Sigmoid colon (tissue), 7 donors: ENCODE measurements around the gene ROBO1. TPM values are rescaled to one million over a fixed set of nuclear protein-coding genes. Genes with fewer than 3 reads are reported as not detected.

Source experiments
- DNase-seq: peaks from one replicate; pipeline ENCODE4 v3.0.0-alpha.2; 2019
- H3K27ac ChIP-seq, 4 donors: fragments of 200-600 bp; sonication (generic); one replicate each; pipeline ENCODE4 v1.5.1; 2016 to 2019; ENCODE audit warnings: mild to moderate bottlenecking in 1 of 4
- H3K27me3 ChIP-seq, 3 donors: fragments of 200-600 bp; sonication (generic); one replicate each; pipeline ENCODE4 v1.5.1; 2019; ENCODE audit warnings: mild to moderate bottlenecking in 1 of 3
- H3K36me3 ChIP-seq, 4 donors: fragments of 200-600 bp; sonication (generic); one replicate each; pipeline ENCODE4 v1.5.1; 2016 to 2019
- H3K4me1 ChIP-seq, 4 donors: fragments of 200-600 bp; sonication (generic); one replicate each; pipeline ENCODE4 v1.5.1; 2017 to 2019
- H3K4me3 ChIP-seq, 4 donors: fragments of 200-600 bp; sonication (generic); one replicate each; pipeline ENCODE4 v1.5.1; 2017 to 2019; ENCODE audit warnings: mild to moderate bottlenecking in 2 of 4, moderate library complexity in 1 of 4
- H3K9me3 ChIP-seq, 4 donors: fragments of 200-600 bp in 3 of 4; sonication (generic) in 3 of 4; one replicate each; pipeline versions ENCODE4 v1.5.1 to v1.6.1; 2013 to 2019
- CTCF ChIP-seq, 4 experiments: fragments of 450-650 bp in 3 of 4; fragments of 200-600 bp in 1 of 4; IDR thresholded peaks; one replicate each; pipeline ENCODE4 v1.5.1; 2016 to 2019; ENCODE audit warnings: antibody characterized with exemption in 4 of 4, mild to moderate bottlenecking in 3 of 4, moderate library complexity in 2 of 4
- EP300 ChIP-seq, 4 donors: sonication (generic); formaldehyde crosslinking; IDR thresholded peaks; one replicate each; pipeline ENCODE4 v1.6.1; 2017; ENCODE audit warnings: antibody characterized with exemption in 4 of 4
- POLR2A ChIP-seq, 2 donors: fragments of 450-650 bp; IDR thresholded peaks; one replicate each; pipeline ENCODE4 v1.6.1; 2016; ENCODE audit warnings: antibody characterized with exemption in 2 of 2, mild to moderate bottlenecking in 2 of 2, moderate library complexity in 2 of 2
- POLR2AphosphoS5 ChIP-seq, 4 donors: sonication (generic); formaldehyde crosslinking; IDR thresholded peaks; one replicate each; pipeline ENCODE4 v1.6.1; 2017; ENCODE audit warnings: antibody characterized with exemption in 4 of 4
- WGBS, 2 donors: extraction: QIAGEN DNeasy Blood & Tissue Kit; methylation state at CpG; one replicate each; pipeline ENCODE4 v1.1.7; 2013; 5-methylcytosine and 5-hydroxymethylcytosine counted together
- intact Hi-C: fragments of 100-400 bp; cut with DNase I; formaldehyde crosslinking; loops from one replicate; pipeline ENCODE4 v1.15.1; 2023
- polyA plus RNA-seq, 3 donors: library from polyadenylated mRNA; stranded (reverse); fragments of 200-250 nt; gene quantifications; one replicate each; pipeline ENCODE4 v1.2.3, GENCODE V29; 2013
- total RNA-seq, 4 donors: library from RNA; depleted of rRNA; stranded (reverse); fragments of >200 nt; gene quantifications; one replicate each; pipeline ENCODE4 v1.1.0, GENCODE V29; 2016
- donor health status: healthy with polysubstance abuse.
- donor health status: Bipolar disorder and iron deficiency.
- donor health status: healthy.

The ROBO1 gene
- total and polyA plus RNA-seq, 7 donors, result 0.69 to 45.7 (median 32.4) TPM

- 70 to 90% methylated on average over 4 of the region's 4 CpGs for whole genome bisulfite sequencing, 2 donors
- H3K4me3 ChIP-seq, result no peak overlapping the region
- intact Hi-C loops, result no loop called here
- TF ChIP-seq CTCF (IDR thresholded peaks at IDR 0.05) (no peak), POLR2A (IDR thresholded peaks at IDR 0.05) (no peak), EP300 (IDR thresholded peaks at IDR 0.05) (no peak), POLR2AphosphoS5 (IDR thresholded peaks at IDR 0.05) (no peak)
- no peaks in the 10 kb centered on the region for H3K27me3 ChIP-seq
- no peaks in the 10 kb centered on the region for H3K9me3 ChIP-seq
- H3K4me1 ChIP-seq, result no peaks in the 10 kb centered on the region
- H3K36me3 ChIP-seq, result no peaks in the 10 kb centered on the region
- H3K27ac ChIP-seq, result no peak overlapping the region
- DNase-seq, result no peak
These were observed 114.5 kb downstream of the ROBO1 start for GRCh38 chr3:79653266-79653830.

GRCh38 chr3:79651536-79652065 is 116.2 kb downstream of the ROBO1 start:
- Histone ChIP-seq H3K9me3 (no peaks in the 10 kb centered on the region), H3K4me3 (no peak overlapping the region), H3K4me1 (no peaks in the 10 kb centered on the region), H3K27me3 (no peaks in the 10 kb centered on the region), H3K27ac (no peak overlapping the region), H3K36me3 (no peaks in the 10 kb centered on the region)
- intact Hi-C loops, result no loop called here
- 39 to 45% methylated on average over 7 of the region's 7 CpGs for WGBS, 2 donors
- no peak for TF ChIP-seq POLR2A (IDR thresholded peaks at IDR 0.05)
- no peak for TF ChIP-seq EP300 (IDR thresholded peaks at IDR 0.05)
- TF ChIP-seq POLR2AphosphoS5 (IDR thresholded peaks at IDR 0.05), result no peak
- no peak for TF ChIP-seq CTCF (IDR thresholded peaks at IDR 0.05)
- no peak for DNase-seq

- H3K27me3 ChIP-seq, result no peaks in the 10 kb centered on the region
- no peak overlapping the region for H3K4me3 ChIP-seq
- no peak overlapping the region for H3K27ac ChIP-seq
- intact Hi-C loops, result no loop called here
- H3K36me3 ChIP-seq, result no peaks in the 10 kb centered on the region
- H3K9me3 ChIP-seq, result no peaks in the 10 kb centered on the region
- no peak for TF ChIP-seq EP300 (IDR thresholded peaks at IDR 0.05)
- no peak for TF ChIP-seq POLR2A (IDR thresholded peaks at IDR 0.05)
- no peak for TF ChIP-seq POLR2AphosphoS5 (IDR thresholded peaks at IDR 0.05)
- no peak for TF ChIP-seq CTCF (IDR thresholded peaks at IDR 0.05)
- no peaks in the 10 kb centered on the region for H3K4me1 ChIP-seq
- WGBS, 2 donors, result 86 to 88% methylated on average over 2 of the region's 2 CpGs
- DNase-seq, result no peak
These were observed 127.9 kb downstream of the ROBO1 start for GRCh38 chr3:79639855-79640254.

- Histone ChIP-seq H3K27me3 (no peaks in the 10 kb centered on the region), H3K4me1 (no peaks in the 10 kb centered on the region), H3K4me3 (no peak overlapping the region), H3K36me3 (no peaks in the 10 kb centered on the region), H3K9me3 (no peaks in the 10 kb centered on the region), H3K27ac (no peak overlapping the region)
- no peak for DNase-seq
- intact Hi-C loops, result no loop called here
- no peak for TF ChIP-seq POLR2AphosphoS5 (IDR thresholded peaks at IDR 0.05)
- TF ChIP-seq EP300 (IDR thresholded peaks at IDR 0.05), result no peak
- no peak for TF ChIP-seq POLR2A (IDR thresholded peaks at IDR 0.05)
- TF ChIP-seq CTCF (IDR thresholded peaks at IDR 0.05), result no peak
- WGBS, 2 donors, result 36 to 46% methylated on average over 4 of the region's 4 CpGs
These were observed 131.4 kb downstream of the ROBO1 start for GRCh38 chr3:79636372-79636771.

GRCh38 chr3:79632842-79633241 is 135.0 kb downstream of the ROBO1 start:
- H3K4me3 ChIP-seq, result no peak overlapping the region
- no peaks in the 10 kb centered on the region for H3K9me3 ChIP-seq
- H3K27me3 ChIP-seq, result no peaks in the 10 kb centered on the region
- DNase-seq, result no peak
- H3K27ac ChIP-seq, result no peak overlapping the region
- no peak for TF ChIP-seq EP300 (IDR thresholded peaks at IDR 0.05)
- TF ChIP-seq POLR2A (IDR thresholded peaks at IDR 0.05), result no peak
- no peak for TF ChIP-seq POLR2AphosphoS5 (IDR thresholded peaks at IDR 0.05)
- TF ChIP-seq CTCF (IDR thresholded peaks at IDR 0.05), result no peak
- no peaks in the 10 kb centered on the region for H3K36me3 ChIP-seq
- 72 to 89% methylated on average over 1 of the region's 1 CpG for WGBS, 2 donors
- no peaks in the 10 kb centered on the region for H3K4me1 ChIP-seq
- intact Hi-C loops, result no loop called here
